ENCODE results near the gene PAX8.

PAX8 gene

DNA sequence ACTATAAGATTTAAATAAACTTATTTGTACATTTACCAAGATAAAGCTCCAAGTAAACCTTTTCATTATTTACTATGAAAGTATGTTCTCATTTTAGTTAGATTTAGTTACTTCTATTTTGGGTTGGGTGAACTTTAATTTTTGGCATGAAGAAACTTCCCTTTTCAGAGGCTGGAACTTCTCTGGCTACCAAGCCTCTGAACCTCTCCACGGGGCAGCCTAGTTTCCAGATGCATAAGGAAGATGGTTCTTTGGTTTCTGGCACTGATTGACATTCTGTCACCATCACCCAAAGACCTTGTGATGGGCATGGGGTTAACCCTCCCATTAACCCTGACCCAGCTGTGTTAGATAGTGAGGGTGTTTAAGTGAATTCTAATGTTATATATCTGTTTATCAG, 87.8 kb downstream of the PAX8 start:
- no peaks in the 10 kb centered on the region for H3K27me3 Mint-ChIP-seq
- H3K4me1 Mint-ChIP-seq (ENCODE audit: low read depth in 2 of 2) = peaks cover 35 to 45% of the 10 kb centered on the region in 2 donors
- peak overlapping the region; percentile 79 to 89 for H3K27ac Mint-ChIP-seq
- H3K4me3 Mint-ChIP-seq = no peak overlapping the region
- DNase-seq (no peak), ATAC-seq (replicated peaks) (no peak)
- peaks cover 64% of the 10 kb centered on the region for H3K36me3 Mint-ChIP-seq (ENCODE audit: insufficient read depth)
- no peaks in the 10 kb centered on the region for H3K9me3 Mint-ChIP-seq

DNA sequence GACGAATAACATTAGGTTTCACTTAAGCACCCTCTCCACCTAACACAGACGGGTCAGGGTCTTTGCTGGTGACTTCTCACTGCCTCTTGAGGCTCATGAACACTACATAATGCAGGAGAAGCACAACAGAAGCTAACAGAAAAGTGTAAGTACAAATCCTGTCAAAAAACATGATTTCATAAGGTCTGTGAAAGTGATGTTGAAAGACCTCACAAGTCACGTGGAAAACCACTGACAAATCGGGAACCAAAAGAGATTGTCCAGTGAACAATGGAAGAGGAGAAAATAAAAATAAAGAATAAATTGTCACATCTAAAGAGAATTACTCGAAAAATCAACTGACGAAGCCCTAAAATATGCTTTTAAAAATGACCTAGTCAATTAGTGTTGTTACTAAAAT, 91.0 kb downstream of the PAX8 start:
- ATAC-seq (replicated peaks) = no peak
- Mint-ChIP-seq H3K27ac (peak overlapping the region; percentile 93 to 97), H3K4me3 (peak overlapping the region; percentile 47 to 53), H3K36me3 (ENCODE audit: insufficient read depth) (peaks cover 66% of the 10 kb centered on the region), H3K9me3 (no peaks in the 10 kb centered on the region), H3K4me1 (ENCODE audit: low read depth in 2 of 2) (peaks cover 52 to 68% of the 10 kb centered on the region in 2 donors), H3K27me3 (no peaks in the 10 kb centered on the region)
- DNase-seq = no peak

DNA sequence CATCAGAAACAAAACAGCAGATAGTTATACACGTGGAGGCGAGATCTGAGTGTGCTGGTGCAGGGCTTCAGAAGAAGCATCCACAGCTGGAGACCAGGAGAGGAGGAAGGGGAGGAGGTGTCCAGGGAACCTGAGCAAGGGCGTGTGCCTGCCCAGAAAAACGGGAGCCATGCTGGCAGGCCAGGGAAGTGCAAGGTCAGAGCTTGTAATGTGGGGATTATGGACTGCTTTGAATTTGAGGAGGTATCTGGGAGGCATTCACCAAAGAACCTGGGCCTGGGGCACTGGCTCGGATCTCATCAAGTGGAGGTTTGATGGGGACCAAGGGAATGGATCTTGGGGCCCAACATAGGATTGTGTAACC, 92.3 kb downstream of the PAX8 start:
- Mint-ChIP-seq H3K27me3 (no peaks in the 10 kb centered on the region), H3K36me3 (ENCODE audit: insufficient read depth) (peaks cover 63% of the 10 kb centered on the region), H3K4me3 (peak overlapping the region; percentile 1 to 51), H3K4me1 (ENCODE audit: low read depth in 2 of 2) (peaks cover 61 to 76% of the 10 kb centered on the region in 2 donors), H3K9me3 (no peaks in the 10 kb centered on the region), H3K27ac (peak overlapping the region; percentile 92 to 97)
- no peak for DNase-seq
- no peak for ATAC-seq (replicated peaks)

DNA sequence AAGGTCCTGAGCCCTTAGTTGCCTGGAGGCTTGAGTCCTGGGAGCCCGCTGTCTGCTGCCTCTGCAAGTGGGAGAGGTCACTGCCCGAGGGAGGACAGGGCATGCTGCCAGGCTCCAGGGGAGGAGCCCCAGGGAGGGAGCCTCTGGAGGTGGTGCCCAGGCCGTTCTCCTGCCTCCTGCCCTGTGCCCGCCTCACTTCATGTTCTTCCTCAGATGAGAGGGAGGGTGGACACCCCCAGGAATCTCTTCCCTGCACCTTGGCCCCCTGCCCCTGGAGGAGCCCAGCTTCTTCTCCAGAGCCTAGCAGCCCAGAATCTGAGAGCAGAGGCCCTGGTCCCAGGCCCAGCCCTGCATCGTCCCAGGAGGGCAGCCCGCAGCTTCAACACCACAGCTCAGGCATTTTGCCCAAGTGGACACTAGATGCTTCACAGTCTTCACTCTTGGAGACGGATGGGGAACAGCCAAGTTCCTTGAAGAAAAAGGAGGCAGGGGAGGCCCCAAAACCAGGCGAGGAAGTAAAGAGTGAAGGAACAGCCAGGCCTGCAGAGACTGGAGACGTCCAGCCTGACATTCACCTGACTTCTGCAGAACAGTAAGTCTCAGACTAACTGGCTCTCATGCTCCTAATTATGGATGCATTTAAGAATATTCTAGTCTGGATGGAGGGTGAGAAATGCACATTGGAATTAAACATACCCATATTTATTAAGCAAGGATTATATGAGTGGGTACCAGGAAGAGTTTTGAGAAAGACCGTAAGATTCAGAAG, 92.9 kb downstream of the PAX8 start:
- H3K4me1 Mint-ChIP-seq (ENCODE audit: low read depth in 2 of 2) = peaks cover 67 to 80% of the 10 kb centered on the region in 2 donors
- peak overlapping the region; percentile 92 to 97 for H3K27ac Mint-ChIP-seq
- no peaks in the 10 kb centered on the region for H3K27me3 Mint-ChIP-seq
- peak overlapping the region; percentile 1 to 51 for H3K4me3 Mint-ChIP-seq
- ATAC-seq (replicated peaks) (no peak), DNase-seq (no peak)
- H3K36me3 Mint-ChIP-seq (ENCODE audit: insufficient read depth) = peaks cover 57% of the 10 kb centered on the region
- no peaks in the 10 kb centered on the region for H3K9me3 Mint-ChIP-seq

GRCh38 chr2:113184531-113185230, 94.0 kb downstream of the PAX8 start:
- peak overlapping the region; percentile 92 to 97 for H3K27ac Mint-ChIP-seq
- H3K27me3 Mint-ChIP-seq = no peaks in the 10 kb centered on the region
- peaks cover 47% of the 10 kb centered on the region for H3K36me3 Mint-ChIP-seq (ENCODE audit: insufficient read depth)
- peaks cover 70 to 79% of the 10 kb centered on the region in 2 donors for H3K4me1 Mint-ChIP-seq (ENCODE audit: low read depth in 2 of 2)
- no peak for DNase-seq
- peak overlapping the region; percentile 44 to 48 for H3K4me3 Mint-ChIP-seq
- no peaks in the 10 kb centered on the region for H3K9me3 Mint-ChIP-seq
- no peak for ATAC-seq (replicated peaks)

- Mint-ChIP-seq H3K9me3 (no peaks in the 10 kb centered on the region), H3K4me1 (ENCODE audit: low read depth in 2 of 2) (peaks cover 72 to 80% of the 10 kb centered on the region in 2 donors), H3K27me3 (no peaks in the 10 kb centered on the region), H3K4me3 (peak overlapping the region; percentile 76 to 82), H3K36me3 (ENCODE audit: insufficient read depth) (peaks cover 46% of the 10 kb centered on the region), H3K27ac (peak overlapping the region; percentile 92 to 97)
- DNase-seq (no peak), ATAC-seq (replicated peaks) (no peak)
Measured at GRCh38 chr2:113183703-113184102, 95.0 kb downstream of the PAX8 start.

DNA sequence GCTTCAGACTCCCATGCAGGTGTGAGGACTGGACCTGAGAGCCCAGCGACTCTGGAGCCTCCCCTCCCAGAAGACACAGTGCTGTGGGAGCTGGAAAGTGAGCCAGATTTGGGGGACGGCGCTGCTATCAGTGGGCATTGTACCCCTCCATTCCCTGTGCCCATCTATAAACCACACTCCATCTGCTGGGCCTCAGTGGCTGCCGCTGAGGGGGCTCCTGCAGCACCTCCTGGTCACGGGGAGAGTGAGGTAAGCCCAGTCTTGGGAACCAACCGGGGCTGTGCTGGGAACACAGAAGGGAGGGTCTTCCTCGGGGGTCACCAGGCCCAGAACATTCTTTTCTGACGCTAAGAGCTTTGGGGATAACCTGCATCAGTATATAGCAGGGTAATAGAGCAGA, 95.5 kb downstream of the PAX8 start:
- Mint-ChIP-seq H3K4me1 (ENCODE audit: low read depth in 2 of 2) (peaks cover 77 to 83% of the 10 kb centered on the region in 2 donors), H3K4me3 (peak overlapping the region; percentile 76 to 82), H3K36me3 (ENCODE audit: insufficient read depth) (peaks cover 46% of the 10 kb centered on the region), H3K27ac (peak overlapping the region; percentile 92 to 97), H3K27me3 (no peaks in the 10 kb centered on the region), H3K9me3 (no peaks in the 10 kb centered on the region)
- DNase-seq (no peak), ATAC-seq (replicated peaks) (no peak)

- Mint-ChIP-seq H3K4me1 (ENCODE audit: low read depth in 2 of 2) (peaks cover 78 to 84% of the 10 kb centered on the region in 2 donors), H3K9me3 (no peaks in the 10 kb centered on the region), H3K27ac (peak overlapping the region; percentile 92 to 97), H3K27me3 (no peaks in the 10 kb centered on the region), H3K36me3 (ENCODE audit: insufficient read depth) (peaks cover 46% of the 10 kb centered on the region), H3K4me3 (peak overlapping the region; percentile 76 to 82)
- no peak for DNase-seq
- ATAC-seq (replicated peaks) = no peak
Measured at GRCh38 chr2:113182471-113183260, 96.1 kb downstream of the PAX8 start.

GRCh38 chr2:113181258-113182051, 97.3 kb downstream of the PAX8 start:
- no peak for DNase-seq
- peaks cover 43% of the 10 kb centered on the region for H3K36me3 Mint-ChIP-seq (ENCODE audit: insufficient read depth)
- ATAC-seq (replicated peaks) = peak; percentile 63
- peak overlapping the region; percentile 92 to 97 for H3K27ac Mint-ChIP-seq
- H3K4me3 Mint-ChIP-seq = peak overlapping the region; percentile 76 to 82
- peaks cover 81 to 87% of the 10 kb centered on the region in 2 donors for H3K4me1 Mint-ChIP-seq (ENCODE audit: low read depth in 2 of 2)
- no peaks in the 10 kb centered on the region for H3K9me3 Mint-ChIP-seq
- no peaks in the 10 kb centered on the region for H3K27me3 Mint-ChIP-seq

DNA sequence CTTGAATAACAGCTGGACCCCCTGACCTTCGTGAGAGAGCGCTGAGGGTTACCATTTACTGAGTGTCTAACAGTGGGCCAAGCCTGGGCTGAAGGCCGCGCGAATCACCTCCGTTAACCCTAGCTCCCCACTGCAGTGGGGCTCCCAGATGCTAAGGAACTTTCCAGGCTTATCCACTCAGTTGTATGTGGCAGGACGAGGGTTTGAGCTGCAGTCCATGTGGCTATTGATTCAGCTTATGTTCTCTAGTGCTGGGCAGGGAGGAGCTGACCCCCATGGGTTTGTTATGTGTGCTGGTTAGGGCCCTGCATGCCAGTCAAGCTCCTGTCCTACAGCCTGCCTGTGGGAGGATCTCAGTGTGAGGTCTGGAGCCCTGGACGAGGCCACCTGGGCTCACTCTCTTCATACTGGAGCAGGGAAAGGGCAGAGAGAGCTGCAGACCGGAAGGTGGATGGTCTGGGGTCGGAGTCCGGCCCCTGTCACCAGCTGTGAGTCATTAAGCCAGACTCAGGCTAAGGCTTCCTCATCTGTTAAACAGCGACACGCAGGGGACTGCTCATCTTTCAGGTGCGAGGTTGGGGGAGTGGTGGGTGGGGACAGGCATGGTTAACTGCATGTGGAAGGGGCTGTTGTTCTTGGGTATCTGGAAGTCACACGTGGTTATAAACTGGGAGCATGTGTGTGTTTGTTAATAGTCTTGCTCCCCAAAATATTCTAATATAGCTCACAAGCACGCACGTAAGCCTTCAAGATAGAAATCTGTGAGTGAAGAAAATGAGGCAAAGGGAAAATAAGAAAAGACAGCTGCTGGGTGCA, 98.4 kb downstream of the PAX8 start:
- no peaks in the 10 kb centered on the region for H3K9me3 Mint-ChIP-seq
- no peak for DNase-seq
- H3K27me3 Mint-ChIP-seq = no peaks in the 10 kb centered on the region
- peak; percentile 29 for ATAC-seq (replicated peaks)
- H3K27ac Mint-ChIP-seq = peak overlapping the region; percentile 92 to 97
- H3K4me3 Mint-ChIP-seq = peak overlapping the region; percentile 76 to 82
- H3K36me3 Mint-ChIP-seq (ENCODE audit: insufficient read depth) = peaks cover 38% of the 10 kb centered on the region
- peaks cover 74 to 82% of the 10 kb centered on the region in 2 donors for H3K4me1 Mint-ChIP-seq (ENCODE audit: low read depth in 2 of 2)

GRCh38 chr2:113179446-113180045, 99.2 kb downstream of the PAX8 start:
- Mint-ChIP-seq H3K9me3 (no peaks in the 10 kb centered on the region), H3K36me3 (ENCODE audit: insufficient read depth) (peaks cover 40% of the 10 kb centered on the region), H3K4me3 (peak overlapping the region; percentile 76 to 82), H3K27ac (peak overlapping the region; percentile 92 to 97), H3K27me3 (no peaks in the 10 kb centered on the region), H3K4me1 (ENCODE audit: low read depth in 2 of 2) (peaks cover 73 to 78% of the 10 kb centered on the region in 2 donors)
- DNase-seq = no peak
- ATAC-seq (replicated peaks) = no peak

GRCh38 chr2:113178891-113179290, 99.8 kb downstream of the PAX8 start:
- ATAC-seq (replicated peaks) (peak; percentile 22), DNase-seq (no peak)
- Mint-ChIP-seq H3K4me3 (peak overlapping the region; percentile 76 to 82), H3K27me3 (no peaks in the 10 kb centered on the region), H3K36me3 (ENCODE audit: insufficient read depth) (peaks cover 40% of the 10 kb centered on the region), H3K4me1 (ENCODE audit: low read depth in 2 of 2) (peaks cover 73 to 76% of the 10 kb centered on the region in 2 donors), H3K27ac (peak overlapping the region; percentile 53 to 97), H3K9me3 (no peaks in the 10 kb centered on the region)
